Endothelial cell of umbilical vein (primary cell): ENCODE data around the gene DOCK8. TPM values are rescaled to one million over a fixed set of nuclear protein-coding genes. Genes with fewer than 3 reads are reported as not detected.
"Not testable (repeated sequence)": the region's sequence is repeated elsewhere in the genome, so short reads cannot be mapped to it uniquely, and the experiment has no call there.

Experiments
- Bru-seq: library from RNA; stranded (reverse); fragments of 400-500 nt; gene quantifications from one replicate; lab custom pipeline; 2021; lab: Mats Ljungman, UMichigan
- BruChase-seq, 2 experiments: library from RNA; stranded (reverse); fragments of 400-500 nt; gene quantifications; one replicate each; lab custom pipeline; 2021; lab: Mats Ljungman, UMichigan
- BruUV-seq: library from RNA; stranded (reverse); fragments of 400-500 nt; replicated peaks from 2 replicates; lab custom pipeline; 2021; lab: Mats Ljungman, UMichigan
- CTCF ChIA-PET: fragments of 300-600, 350-600 bp; sonication (Branson Sonifier 250); formaldehyde crosslinking; loops from one replicate; lab custom pipeline; 2021; ENCODE audit warnings: antibody characterized with exemption, inconsistent platforms; lab: Charles Lee
- POLR2A ChIA-PET: fragments of 300-600, 350-600 bp; sonication (Branson Sonifier 250); formaldehyde crosslinking; loops from one replicate; lab custom pipeline; 2021; ENCODE audit warnings: antibody characterized with exemption, inconsistent platforms; lab: Charles Lee
- DNase-seq: peaks from one replicate; pipeline ENCODE4 v3.0.0-alpha.2; 2011; ENCODE audit warnings: low read depth, low spot score
- FAIRE-seq: peaks from 2 replicates; lab custom pipeline; 2011; peaks lifted over from hg19 to GRCh38; lab: Jason Lieb, UNC
- H2AFZ ChIP-seq: 2 replicates; pipeline ENCODE4 v1.6.0; 2012; ENCODE audit warnings: low read depth, low read length, control low read depth, inconsistent platforms
- H3K27ac ChIP-seq: 2 replicates; pipeline ENCODE4 v1.5.1; 2011; ENCODE audit warnings: low read depth, mild to moderate bottlenecking, control low read depth, low read length, moderate library complexity; ENCODE audit not compliant: insufficient read depth
- H3K27me3 ChIP-seq, 2 experiments: 2 replicates each; pipeline versions ENCODE4 v1.6.0 to v1.6.1; 2011; ENCODE audit warnings: low read length in 2 of 2, mixed read lengths in 1 of 2; ENCODE audit not compliant: control insufficient read depth in 2 of 2, insufficient read depth in 2 of 2
- H3K36me3 ChIP-seq, 2 experiments: 2 replicates in 1 of 2; 3 replicates in 1 of 2; pipeline ENCODE4 v1.5.1; 2011; ENCODE audit warnings: low read length in 2 of 2, mild to moderate bottlenecking in 1 of 2, moderate library complexity in 1 of 2; ENCODE audit not compliant: control insufficient read depth in 2 of 2, insufficient read depth in 2 of 2; ENCODE audit errors: extremely low read depth in 1 of 2
- H3K4me1 ChIP-seq: 3 replicates; pipeline ENCODE4 v1.5.1; 2011; ENCODE audit warnings: mild to moderate bottlenecking, low read length; ENCODE audit not compliant: control insufficient read depth, insufficient read depth; ENCODE audit errors: extremely low read depth
- H3K4me2 ChIP-seq: 2 replicates; pipeline ENCODE4 v1.6.1; 2011; ENCODE audit warnings: low read length, control low read depth, mixed read lengths; ENCODE audit not compliant: insufficient read depth
- H3K4me3 ChIP-seq, 3 experiments: fragments of 200-600 bp in 1 of 3; sonication (generic), shearing (Covaris generic) in 1 of 3; replicated peaks in 1 of 3; 2 replicates each; pipeline ENCODE4 v1.5.1; 2011 to 2016; ENCODE audit warnings: control low read depth in 3 of 3, low read length in 3 of 3, mild to moderate bottlenecking in 2 of 3, inconsistent platforms in 1 of 3, low read depth in 1 of 3, moderate library complexity in 1 of 3; ENCODE audit not compliant: insufficient read depth in 1 of 3
- H3K79me2 ChIP-seq: 2 replicates; pipeline ENCODE4 v1.6.0; 2012; ENCODE audit warnings: low read length, inconsistent platforms; ENCODE audit not compliant: control insufficient read depth, insufficient read depth
- H3K9ac ChIP-seq: replicated peaks from 2 replicates; pipeline ENCODE3; 2011; ENCODE audit warnings: low read length, control low read depth; ENCODE audit not compliant: insufficient read depth; ENCODE audit errors: extremely low read depth
- H3K9me1 ChIP-seq: replicated peaks from 3 replicates; pipeline ENCODE4 v1.6.0; 2011; ENCODE audit warnings: mild to moderate bottlenecking, low read length; ENCODE audit not compliant: control insufficient read depth, insufficient read depth; ENCODE audit errors: extremely low read depth
- H3K9me3 ChIP-seq: replicated peaks from 2 replicates; pipeline ENCODE4 v1.5.1; 2012; ENCODE audit warnings: low read length, inconsistent platforms; ENCODE audit not compliant: control insufficient read depth, insufficient read depth
- H4K20me1 ChIP-seq: replicated peaks from 2 replicates; pipeline ENCODE3; 2011; ENCODE audit warnings: mild to moderate bottlenecking, low read length; ENCODE audit not compliant: control insufficient read depth, insufficient read depth; ENCODE audit errors: extremely low read depth
- CTCF ChIP-seq, 2 donors: IDR thresholded peaks; 1 replicate in 1 of 2; 2 replicates in 1 of 2; pipeline ENCODE4 v1.5.1; 2011; ENCODE audit warnings: low read length in 2 of 2, mild to moderate bottlenecking in 2 of 2, moderate library complexity in 2 of 2, control low read depth in 1 of 2, inconsistent platforms in 1 of 2, low read depth in 1 of 2; ENCODE audit not compliant: insufficient read depth in 1 of 2; ENCODE audit errors: extremely low read depth in 1 of 2
- EZH2 ChIP-seq: IDR thresholded peaks from 2 replicates; pipeline ENCODE4 v1.6.1; 2012; ENCODE audit warnings: borderline replicate concordance, low read depth, mild to moderate bottlenecking, moderate library complexity, low read length, inconsistent platforms; ENCODE audit not compliant: severe bottlenecking
- FOS ChIP-seq: IDR thresholded peaks from 2 replicates; pipeline ENCODE4 v1.6.1; 2011; ENCODE audit warnings: mild to moderate bottlenecking, low read length, moderate library complexity, borderline replicate concordance; ENCODE audit not compliant: insufficient read depth
- GATA2 ChIP-seq: IDR thresholded peaks from 2 replicates; pipeline ENCODE4 v1.7.0; 2011; ENCODE audit warnings: low read depth, mild to moderate bottlenecking, moderate library complexity, mixed read lengths, low read length; ENCODE audit not compliant: insufficient read length, insufficient read depth
- JUN ChIP-seq: IDR thresholded peaks from 2 replicates; pipeline ENCODE4 v1.6.1; 2011; ENCODE audit warnings: borderline replicate concordance, low read depth; ENCODE audit not compliant: insufficient read length, insufficient read depth
- MAX ChIP-seq: IDR thresholded peaks from 2 replicates; pipeline ENCODE4 v1.6.1; 2011; ENCODE audit not compliant: insufficient read depth, insufficient read length
- POLR2A ChIP-seq: IDR thresholded peaks from 2 replicates; pipeline ENCODE4 v1.6.1; 2012; ENCODE audit warnings: low read depth, mild to moderate bottlenecking, control low read depth, low read length
- POLR2AphosphoS5 ChIP-seq: IDR thresholded peaks from 2 replicates; pipeline ENCODE4 v1.6.1; 2012; ENCODE audit warnings: low read depth, mild to moderate bottlenecking, control low read depth, low read length, moderate library complexity; ENCODE audit not compliant: insufficient read depth
- dilution Hi-C: fragments of 300-500 bp; cut with MboI; formaldehyde crosslinking; loops from one replicate; pipeline ENCODE4 v1.15.0; 2019; ENCODE audit warnings: low sequenced_read_pairs; ENCODE audit not compliant: extremely low pct_ligation_motif_present
- intact Hi-C: fragments of 100-400 bp; cut with micrococcal nuclease; formaldehyde crosslinking; loops from one replicate; pipeline ENCODE4 v1.10.0; 2022
- long read RNA-seq: library from polyadenylated mRNA; stranded (forward); transcript quantifications from one replicate; pipeline ENCODE4 v2.0.0, GENCODE V29; 2021
- polyA minus RNA-seq, 3 experiments: library from RNA; depleted of rRNA, polyadenylated mRNA; stranded (reverse); fragments of >200 nt; gene quantifications; 1 replicate in 1 of 3; 2 replicates in 2 of 3; pipeline ENCODE4 v1.2.3, GENCODE V29; 2011
- polyA plus RNA-seq, 4 experiments: library from polyadenylated mRNA; depleted of rRNA in 3 of 4; stranded (reverse) in 3 of 4; unstranded in 1 of 4; fragments of >200 nt; gene quantifications; 2 replicates each; pipeline versions ENCODE4 v1.2.1 to v1.2.3, GENCODE V29; 2011 to 2012; ENCODE audit warnings: missing spikeins in 1 of 4
- total RNA-seq: library from RNA; stranded (reverse); gene quantifications from 2 replicates; pipeline ENCODE4 v1.2.3, GENCODE V29; 2021

DOCK8 gene
- 1.3 and 12.0 TPM in 2 replicates for total RNA-seq
- polyA plus RNA-seq = 0.53 and 0.54 TPM in 2 replicates
- 0.49 and 0.51 TPM in 2 replicates for polyA plus RNA-seq (2011; cell fraction: cytosol; rRNA removed)
- 1.2 and 1.6 TPM in 2 replicates for polyA plus RNA-seq (2011; cell fraction: nucleus; rRNA removed)
- polyA plus RNA-seq (2012) = 0.16 TPM in 1 of 2 replicates, not detected in the other
- 2.9 and 7.5 TPM in 2 replicates for polyA minus RNA-seq
- polyA minus RNA-seq (2011; cell fraction: cytosol; rRNA and poly(A)+ RNA removed) = not detected
- 3.3 and 4.0 TPM in 2 replicates for polyA minus RNA-seq (2011; cell fraction: nucleus; rRNA and poly(A)+ RNA removed)
- Bru-seq, nascent RNA = percentile 25 among the genes with signal in this experiment
- BruChase-seq, experiment 1, labeled RNA remaining after a 6-hour chase = percentile 50 among the genes with signal in this experiment
- BruChase-seq, experiment 2, labeled RNA remaining after a 2-hour chase = percentile 56 among the genes with signal in this experiment
- long read RNA-seq, full-length matches to known transcripts = 3 of 14 reads
- long read RNA-seq, partial matches to known transcripts = 4 of 14 reads
- long read RNA-seq, other reads (novel, unspliced or antisense) = 7 of 14 reads

- no peak within 1 kb of the TSS for H3K9ac ChIP-seq
- no peaks in the 10 kb centered on the region for H3K36me3 ChIP-seq
- dilution Hi-C loops = no loop called here
- intact Hi-C loops = loop anchor here (2.0 kb wide), 2 partner anchors 92 to 102 kb away; no protein-coding TSS in a partner anchor
- peaks cover 4 to 31% of the 10 kb centered on the region in 2 experiments for H3K27me3 ChIP-seq
- ChIA-PET CTCF (interaction anchor here (0.7 to 2.2 kb wide), 13 partner anchors 9 to 794 kb away, joined by 3 to 24 read pairs (median 4); no protein-coding TSS in a partner anchor), POLR2A (interaction anchor here (1.5 kb wide), 1 partner anchor 9 kb away, joined by 5 read pairs; no protein-coding TSS in a partner anchor)
- H3K79me2 ChIP-seq = no peaks in the 10 kb centered on the region
- TF ChIP-seq MAX (no peak), POLR2A (no peak), FOS (no peak), CTCF (IDR thresholded peaks at IDR 0.05; ENCODE audit: extremely low read depth in 1 of 2, insufficient read depth in 1 of 2, low read depth in 1 of 2, low read length in 2 of 2) (peak; percentile 25 to 53), JUN (no peak), GATA2 (no peak), EZH2 (peak; percentile 74), POLR2AphosphoS5 (no peak)
- H3K27ac ChIP-seq = no peak within 1 kb of the TSS
- H3K4me2 ChIP-seq = peak within 1 kb of the TSS; percentile 56
- H3K4me1 ChIP-seq = peaks cover 3% of the 10 kb centered on the region
- peak within 1 kb of the TSS; percentile 83 for H2AFZ ChIP-seq
- H3K9me3 ChIP-seq = no peaks in the 10 kb centered on the region
- no peaks in the 10 kb centered on the region for H4K20me1 ChIP-seq
- H3K4me3 ChIP-seq = peak within 1 kb of the TSS; percentile 51 to 54 (median 51)
- FAIRE-seq (no peak), DNase-seq (peak; percentile 24)
- no peaks in the 10 kb centered on the region for H3K9me1 ChIP-seq
- BruUV-seq = no TSS peak
Measured at GRCh38 chr9:214648-215493, at the start of gene DOCK8. Gene DOCK8 (plus strand): TSS chr9:214865. CDS start chr9:214977, 112 bp downstream.

DNA sequence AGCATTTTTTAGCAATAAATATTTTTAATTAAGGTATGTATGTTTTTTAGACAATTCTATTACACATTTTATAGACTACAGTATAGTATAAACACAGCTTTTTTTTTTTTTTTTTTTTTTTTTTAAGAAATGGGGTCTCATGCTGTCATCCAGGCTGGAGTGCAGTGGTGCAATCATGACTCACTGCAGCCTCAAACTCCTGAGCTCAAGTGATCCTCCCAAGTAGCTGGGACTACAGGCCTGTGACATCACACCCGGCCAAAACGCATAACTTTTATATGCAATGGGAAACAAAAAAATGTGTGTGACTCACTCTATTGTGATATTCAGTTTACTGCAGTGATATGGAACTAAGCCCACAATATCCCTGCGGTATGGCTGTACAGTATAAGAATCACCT is 44.9 kb upstream of the DOCK8 start:
- H3K27ac ChIP-seq, H3K9me3 ChIP-seq, dilution Hi-C loops, BruUV-seq, H3K4me2 ChIP-seq, H3K36me3 ChIP-seq, FAIRE-seq, CTCF ChIA-PET, H3K4me3 ChIP-seq, H3K4me1 ChIP-seq, H2AFZ ChIP-seq, H3K79me2 ChIP-seq, POLR2A ChIA-PET, H3K9ac ChIP-seq, H3K9me1 ChIP-seq, H3K27me3 ChIP-seq, intact Hi-C loops, H4K20me1 ChIP-seq, DNase-seq: not testable (repeated sequence)
